Osteoblast (primary cell): ENCODE measurements around the gene LSM14B. TPM values are rescaled to one million over a fixed set of nuclear protein-coding genes. Genes with fewer than 3 reads are reported as not detected.
A peak's percentile ranks its signal among the peaks of the same experiment; 100 is the strongest.

Source experiments
- DNase-seq: peaks from one replicate; pipeline ENCODE4 v3.0.0; 2011; ENCODE audit warnings: low spot score, mixed read lengths; ENCODE audit not compliant: insufficient read length; ENCODE audit errors: missing footprints
- H2AFZ ChIP-seq: 2 replicates; pipeline ENCODE4 v1.6.0; 2011; ENCODE audit warnings: mild to moderate bottlenecking, low read length
- H3K27ac ChIP-seq: 2 replicates; pipeline ENCODE4 v1.5.1; 2011; ENCODE audit warnings: mild to moderate bottlenecking, low read depth, low read length, moderate library complexity
- H3K27me3 ChIP-seq: 2 replicates; pipeline ENCODE4 v1.6.0; 2012; ENCODE audit warnings: mild to moderate bottlenecking, control low read depth, inconsistent platforms, low read length, moderate library complexity; ENCODE audit not compliant: insufficient read depth
- H3K36me3 ChIP-seq: 2 replicates; pipeline ENCODE4 v1.5.1; 2011; ENCODE audit warnings: mild to moderate bottlenecking, low read length, control low read depth, moderate library complexity; ENCODE audit not compliant: insufficient read depth
- H3K4me1 ChIP-seq: 2 replicates; pipeline ENCODE4 v1.5.1; 2011; ENCODE audit warnings: mild to moderate bottlenecking, low read length, control low read depth, moderate library complexity; ENCODE audit not compliant: insufficient read depth
- H3K4me2 ChIP-seq: 2 replicates; pipeline ENCODE4 v1.6.0; 2011; ENCODE audit warnings: mild to moderate bottlenecking, low read length; ENCODE audit not compliant: insufficient read depth
- H3K4me3 ChIP-seq: fragments of 200-600 bp; sonication (generic); 3 replicates; pipeline ENCODE4 v1.5.1; 2012; ENCODE audit warnings: mild to moderate bottlenecking, low read length, inconsistent platforms; ENCODE audit not compliant: insufficient read depth
- H3K79me2 ChIP-seq: 2 replicates; pipeline ENCODE4 v1.6.0; 2012; ENCODE audit warnings: mild to moderate bottlenecking, low read length, control low read depth, inconsistent platforms; ENCODE audit not compliant: insufficient read depth
- H3K9me3 ChIP-seq: 2 replicates; pipeline ENCODE4 v1.5.1; 2011; ENCODE audit warnings: low read depth, low read length, control low read depth
- H4K20me1 ChIP-seq: 2 replicates; pipeline ENCODE4 v1.6.0; 2012; ENCODE audit warnings: mild to moderate bottlenecking, low read length, control low read depth; ENCODE audit not compliant: insufficient read depth
- CTCF ChIP-seq: IDR thresholded peaks from 2 replicates; pipeline ENCODE4 v1.5.1; 2011; ENCODE audit warnings: mild to moderate bottlenecking, low read depth, low read length, moderate library complexity; ENCODE audit errors: extremely low read depth
- total RNA-seq: library from RNA; depleted of rRNA; stranded (reverse); fragments of >200 nt; gene quantifications from 2 replicates; pipeline ENCODE4 v1.2.3, GENCODE V29; 2012

Gene LSM14B
- total RNA-seq, result 41.8 and 48.5 TPM in 2 replicates

GRCh38 chr20:62121776-62122653 is at the start of gene LSM14B:
Gene LSM14B, plus strand, starts transcription at chr20:62122475. Its CDS starts 192 bp downstream, at chr20:62122667.
- Histone ChIP-seq H3K79me2 (peaks cover 32% of the 10 kb centered on the region), H3K4me2 (peak within 1 kb of the TSS; percentile 95), H3K4me3 (peak within 1 kb of the TSS; percentile 85), H3K27ac (peak within 1 kb of the TSS; percentile 93), H4K20me1 (peaks cover 29% of the 10 kb centered on the region), H3K27me3 (peaks cover 25% of the 10 kb centered on the region), H3K9me3 (no peaks in the 10 kb centered on the region), H3K36me3 (peaks cover 19% of the 10 kb centered on the region), H2AFZ (peak within 1 kb of the TSS; percentile 88), H3K4me1 (peaks cover 15% of the 10 kb centered on the region)
- peak; percentile 100 for DNase-seq
- TF ChIP-seq CTCF, result no peak

- Histone ChIP-seq H3K9me3 (peaks cover 4% of the 10 kb centered on the region), H3K4me3 (no peak overlapping the region), H4K20me1 (no peaks in the 10 kb centered on the region), H3K4me1 (peaks cover 10% of the 10 kb centered on the region), H3K36me3 (no peaks in the 10 kb centered on the region), H3K79me2 (no peaks in the 10 kb centered on the region), H2AFZ (no peak overlapping the region), H3K27me3 (no peaks in the 10 kb centered on the region), H3K27ac (no peak overlapping the region), H3K4me2 (no peak overlapping the region)
- DNase-seq, result no peak
- no peak for TF ChIP-seq CTCF
Measured at GRCh38 chr20:62073323-62073722, 49.0 kb upstream of the LSM14B start.

GRCh38 chr20:62079166-62079565 is 43.1 kb upstream of the LSM14B start:
- no peak overlapping the region for H3K4me3 ChIP-seq
- H3K9me3 ChIP-seq, result no peaks in the 10 kb centered on the region
- H3K4me1 ChIP-seq, result no peaks in the 10 kb centered on the region
- H3K27ac ChIP-seq, result no peak overlapping the region
- no peak for TF ChIP-seq CTCF
- H3K27me3 ChIP-seq, result no peaks in the 10 kb centered on the region
- H3K79me2 ChIP-seq, result no peaks in the 10 kb centered on the region
- H3K36me3 ChIP-seq, result no peaks in the 10 kb centered on the region
- no peak overlapping the region for H2AFZ ChIP-seq
- no peak overlapping the region for H3K4me2 ChIP-seq
- H4K20me1 ChIP-seq, result no peaks in the 10 kb centered on the region
- no peak for DNase-seq

- Histone ChIP-seq H3K36me3 (no peaks in the 10 kb centered on the region), H3K27me3 (no peaks in the 10 kb centered on the region), H3K27ac (no peak overlapping the region), H2AFZ (no peak overlapping the region), H3K9me3 (no peaks in the 10 kb centered on the region), H4K20me1 (no peaks in the 10 kb centered on the region), H3K4me2 (no peak overlapping the region), H3K79me2 (no peaks in the 10 kb centered on the region), H3K4me1 (no peaks in the 10 kb centered on the region), H3K4me3 (no peak overlapping the region)
- no peak for DNase-seq
- no peak for TF ChIP-seq CTCF
Measured at GRCh38 chr20:62080249-62080990, 41.9 kb upstream of the LSM14B start.
